Dedifferentiated amniotic fluid mesenchymal stem cell (primary cell): Measurements from ENCODE around the gene REM2.
"Not testable (repeated sequence)": the region's sequence is repeated elsewhere in the genome, so short reads cannot be mapped to it uniquely, and the experiment has no call there.

ENCODE experiments used
- DNase-seq: peaks from one replicate; pipeline ENCODE4 v3.0.0-alpha.2; 2016; ENCODE audit errors: extremely low spot score

Gene REM2

DNA sequence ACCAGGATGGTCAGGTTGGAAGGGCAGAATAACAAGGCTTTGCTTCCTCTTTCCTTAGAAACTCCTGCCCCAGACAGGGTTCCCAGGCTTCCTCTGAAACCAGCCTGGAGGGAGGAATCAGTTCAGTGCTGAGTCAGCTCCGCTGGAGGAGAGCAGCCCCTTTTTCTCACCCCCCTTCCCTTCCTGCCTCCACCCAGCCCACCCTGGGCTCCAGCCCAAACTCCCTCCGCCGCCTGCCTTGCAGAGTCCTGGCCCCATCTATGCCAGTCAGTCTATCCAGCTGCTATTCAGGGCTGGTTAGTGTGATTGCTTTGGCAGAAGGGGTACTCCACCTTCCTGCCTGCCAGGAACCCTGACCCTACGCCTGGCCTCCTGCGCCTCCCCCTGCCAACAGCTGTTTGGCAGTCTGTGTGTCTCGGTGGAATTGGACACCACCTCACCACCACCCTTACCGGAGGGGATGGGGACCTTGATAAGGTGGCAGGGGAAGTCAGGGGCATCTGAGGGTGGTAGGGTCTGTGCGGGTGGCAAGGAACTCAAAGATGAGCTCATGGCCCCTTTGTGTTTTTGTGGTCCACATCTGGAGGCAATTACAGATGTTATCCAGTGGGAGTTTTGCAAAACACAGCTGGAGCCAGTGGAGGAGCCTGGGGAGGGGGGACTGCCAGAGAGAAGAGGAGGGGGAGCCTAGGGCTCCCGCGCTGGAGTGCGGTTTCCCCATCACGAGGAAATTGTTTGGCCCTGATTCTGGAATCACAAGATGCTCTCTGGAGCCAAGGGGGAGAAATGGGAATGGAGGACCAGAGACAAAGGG is 34.5 kb upstream of the REM2 start:
- DNase-seq, result peak; percentile 96

DNA sequence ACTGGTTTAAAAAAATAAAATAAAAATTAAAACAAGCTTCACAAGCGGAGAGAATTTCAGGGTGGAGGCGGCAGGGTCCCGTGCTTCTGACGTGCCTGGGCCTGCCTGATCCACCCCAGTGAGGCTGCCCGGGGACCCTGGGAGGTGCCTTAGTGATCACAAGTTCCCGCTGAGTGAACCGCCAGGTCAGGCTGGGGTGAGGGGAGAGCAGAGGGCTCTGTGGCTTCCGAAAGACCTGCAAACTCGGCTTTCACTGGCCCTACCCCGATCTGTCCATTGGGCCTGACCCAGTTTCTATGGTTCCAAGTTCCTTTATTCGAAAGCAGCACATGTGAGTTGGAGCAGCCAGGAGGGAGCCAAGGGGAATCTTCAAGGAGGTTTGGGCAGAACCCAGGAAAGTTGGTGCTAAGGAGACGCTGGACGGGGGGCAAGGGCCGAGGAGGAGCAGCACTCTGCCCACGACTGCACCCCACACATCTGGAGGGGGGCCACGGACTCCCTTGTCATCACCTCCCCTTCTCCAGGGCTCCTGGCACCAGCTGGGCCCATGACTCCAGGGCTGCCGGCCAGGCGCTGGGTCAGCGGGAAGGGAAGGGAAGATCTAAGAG is 33.7 kb upstream of the REM2 start:
- no peak for DNase-seq

DNA sequence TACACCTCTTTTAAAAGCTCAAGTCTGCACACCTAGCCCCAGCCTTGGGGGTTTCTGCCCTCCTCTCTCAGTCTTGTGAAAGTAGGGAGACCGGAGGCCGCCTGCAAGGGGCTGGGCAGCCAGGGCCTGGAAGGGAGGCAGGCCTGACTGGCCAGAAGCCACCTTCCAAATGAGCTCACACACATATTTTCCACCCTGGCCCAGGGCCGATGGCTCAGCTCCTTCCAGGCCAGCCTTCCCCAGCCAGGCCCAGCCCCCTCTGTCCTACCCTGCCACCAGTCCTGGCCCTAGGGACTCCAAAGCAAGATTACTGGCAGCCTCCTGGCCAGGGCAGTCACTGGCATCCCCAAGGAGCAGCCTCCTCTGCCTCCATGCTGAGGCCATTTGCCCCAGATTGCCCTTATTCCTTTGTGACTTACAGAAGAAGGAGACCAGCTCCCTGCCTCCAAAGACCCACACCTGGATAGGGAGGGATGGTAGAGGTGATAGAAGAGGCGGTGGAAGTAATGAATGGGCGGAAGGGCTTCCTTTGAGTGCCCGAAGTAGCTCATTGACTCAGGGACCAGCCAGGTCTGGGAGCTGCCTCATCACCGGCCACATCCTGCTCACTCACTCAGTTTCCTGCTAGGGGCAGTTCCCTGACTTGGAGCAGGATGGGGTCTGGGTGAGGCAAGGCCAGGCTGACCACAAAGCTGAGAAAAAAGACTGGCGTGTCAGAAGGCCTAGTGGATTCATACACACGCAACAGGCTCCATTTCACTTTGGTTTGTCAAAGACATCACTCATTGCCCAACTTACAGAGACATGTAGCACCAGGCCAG is 31.9 kb upstream of the REM2 start:
- peak; percentile 89 for DNase-seq

DNA sequence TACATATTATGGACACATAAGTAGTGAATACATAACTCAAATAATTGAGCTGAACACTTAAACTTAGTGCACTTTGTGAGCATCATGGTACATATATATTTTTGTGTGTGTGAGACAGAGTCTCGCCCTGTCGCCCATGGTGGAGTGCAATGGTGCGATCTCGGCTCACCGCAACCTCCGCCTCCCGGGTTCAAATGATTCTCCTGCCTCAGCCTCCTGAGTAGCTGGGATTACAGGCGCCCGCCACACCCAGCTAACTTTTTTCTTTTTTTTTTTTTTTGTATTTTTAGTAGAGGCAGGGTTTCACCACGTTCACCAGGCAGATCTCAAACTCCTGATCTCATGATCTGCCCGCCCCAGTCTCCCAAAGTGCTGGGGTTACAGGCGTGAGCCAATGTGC is 30.8 kb upstream of the REM2 start:
- not testable (repeated sequence) for DNase-seq

DNA sequence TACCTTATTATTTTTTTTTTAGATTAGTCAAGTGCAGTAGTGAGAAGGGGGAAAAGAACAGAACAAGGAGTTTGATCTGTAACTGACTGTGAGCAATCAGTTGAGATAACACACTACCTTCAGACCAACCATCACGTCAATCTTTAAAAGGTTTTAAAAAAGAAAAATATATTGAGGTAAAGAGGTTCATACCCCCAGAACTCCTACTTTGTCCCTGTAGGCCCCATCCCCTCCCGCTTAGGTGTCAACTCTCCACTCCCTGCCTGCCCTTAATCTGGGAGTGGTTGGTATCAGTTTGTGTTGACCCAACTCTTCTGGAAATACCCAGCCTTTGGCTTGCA is 30.5 kb upstream of the REM2 start:
- DNase-seq, result no peak

DNA sequence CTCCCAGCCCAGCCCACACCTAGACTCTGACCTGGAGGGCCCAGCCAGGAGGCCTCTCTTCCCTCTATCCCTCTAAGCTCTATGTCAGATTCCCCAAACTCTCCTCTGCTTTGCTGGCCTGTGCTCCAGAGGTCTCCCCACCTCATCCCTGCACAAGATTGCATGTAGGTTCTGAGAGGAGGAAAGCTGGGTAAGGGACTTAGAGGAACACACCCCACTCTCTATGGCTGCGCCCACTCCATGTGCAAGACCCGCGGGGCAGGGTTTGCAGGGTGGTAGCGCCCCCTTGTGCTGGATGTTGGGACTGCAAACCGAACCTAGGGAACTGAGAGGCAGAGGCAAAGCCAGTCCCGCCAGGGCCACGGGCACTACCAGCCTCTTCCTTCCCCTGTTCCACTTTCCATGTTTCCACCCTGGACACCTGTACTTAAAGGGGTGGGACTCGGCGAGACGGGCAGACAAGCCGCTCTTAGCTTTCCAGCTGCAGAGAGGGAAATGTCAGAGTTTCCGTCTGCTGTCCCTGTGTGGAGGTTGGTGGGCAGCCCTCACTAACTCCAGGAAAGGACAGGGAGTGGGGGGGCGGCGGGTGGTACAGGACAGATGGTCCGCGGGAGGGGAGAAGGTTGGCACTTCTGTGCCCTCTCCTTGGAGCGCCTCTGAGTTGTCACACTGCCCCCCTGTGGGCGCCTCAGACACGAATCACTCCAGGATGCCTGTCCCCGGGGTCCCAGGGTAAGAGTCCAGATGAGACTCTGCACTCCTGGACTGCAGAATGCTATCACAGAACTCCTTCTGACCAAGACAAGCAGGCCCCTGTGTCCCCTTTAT is 29.9 kb upstream of the REM2 start:
- DNase-seq, result peak; percentile 83

DNA sequence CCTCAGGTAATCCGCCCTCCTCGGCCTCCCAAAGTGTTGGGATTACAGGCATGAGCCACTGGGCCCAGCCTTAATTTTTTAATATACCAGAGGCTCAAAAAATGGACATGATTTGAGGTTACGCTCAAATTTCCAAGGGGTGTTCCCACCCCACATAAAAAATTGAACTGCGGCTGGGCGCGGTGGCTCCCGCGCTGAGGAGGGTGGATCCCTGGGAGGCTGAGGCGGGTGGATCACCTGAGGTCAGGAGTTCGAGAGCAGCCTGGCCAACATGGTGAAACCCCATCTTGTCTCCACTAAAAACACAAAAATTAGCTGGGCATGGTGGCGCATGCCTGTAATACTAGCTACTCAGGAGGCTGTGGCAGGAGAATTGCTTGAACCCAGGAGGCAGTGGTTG is 28.7 kb upstream of the REM2 start:
- not testable (repeated sequence) for DNase-seq

DNA sequence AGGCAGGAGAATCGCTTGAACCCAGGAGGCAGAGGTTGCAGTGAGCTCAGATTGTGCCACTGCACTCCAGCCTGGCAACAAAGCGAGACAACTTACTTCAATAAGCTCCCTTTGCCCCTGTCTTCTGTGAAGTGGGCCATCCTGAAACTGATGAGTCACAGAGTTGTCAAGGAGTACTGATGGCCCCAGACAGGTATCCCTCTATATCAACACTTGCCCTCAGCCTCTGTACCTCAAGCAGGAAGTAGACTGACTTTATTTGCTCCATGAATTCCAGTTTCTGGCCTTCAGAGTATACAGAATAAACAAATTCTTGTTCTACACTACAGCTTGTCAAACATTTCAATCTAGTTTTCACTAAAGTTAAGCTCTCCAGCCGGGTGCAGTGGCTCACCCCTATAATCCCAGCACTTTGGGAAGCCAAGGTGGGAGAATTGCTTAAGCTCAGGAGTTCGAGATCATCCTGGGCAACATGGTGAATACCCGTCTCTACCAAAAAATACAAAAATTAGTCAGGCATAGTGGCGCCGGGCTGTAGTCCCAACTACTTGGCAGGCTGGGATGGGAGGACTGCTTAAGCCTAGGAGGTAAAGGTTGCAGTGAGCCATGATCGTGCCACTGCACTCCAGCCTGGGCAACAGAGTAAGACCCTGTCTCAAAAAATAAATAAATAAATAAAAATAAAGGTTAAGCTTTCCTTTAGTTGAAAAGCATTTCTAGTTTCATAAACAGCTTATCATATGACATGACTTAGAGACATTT is 27.9 kb upstream of the REM2 start:
- no peak for DNase-seq

DNA sequence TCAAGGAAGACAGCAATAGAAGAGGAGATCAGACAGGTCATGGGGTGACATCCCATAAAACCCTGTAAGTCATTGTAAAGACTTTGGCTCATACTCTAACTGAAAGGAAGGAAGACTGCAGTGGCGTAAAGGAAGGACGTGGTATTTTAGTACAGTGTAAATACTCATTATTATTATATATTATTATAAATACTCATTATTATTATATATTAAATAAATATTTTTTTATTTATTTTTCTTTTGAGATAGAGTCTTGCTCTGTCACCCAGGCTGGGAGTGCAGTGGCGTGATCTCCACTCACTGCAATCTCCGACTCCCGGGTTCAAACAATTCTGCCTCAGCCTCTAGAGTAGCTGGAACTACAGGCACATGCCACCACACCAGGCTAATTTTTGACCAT is 26.6 kb upstream of the REM2 start:
- DNase-seq, result no peak

DNA sequence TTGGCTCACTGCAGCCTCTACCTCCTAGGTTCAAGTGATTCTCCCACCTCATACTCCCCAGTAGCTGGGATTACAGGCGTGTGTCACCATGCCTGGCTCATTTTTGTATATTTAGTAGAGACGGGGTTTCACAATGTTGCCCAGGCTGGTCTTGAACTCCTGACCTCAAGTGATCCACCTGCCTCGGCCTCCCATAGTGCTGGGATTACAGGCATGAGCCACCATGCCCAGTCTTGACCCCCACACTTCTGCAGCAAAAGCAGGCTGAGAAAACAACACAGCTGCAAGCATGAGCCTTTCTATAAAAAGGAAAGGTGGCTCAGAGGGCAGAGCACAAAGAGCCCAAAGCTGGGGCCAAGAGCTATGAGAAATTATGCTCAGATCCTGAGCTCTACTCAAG is 22.6 kb upstream of the REM2 start:
- not testable (repeated sequence) for DNase-seq

DNA sequence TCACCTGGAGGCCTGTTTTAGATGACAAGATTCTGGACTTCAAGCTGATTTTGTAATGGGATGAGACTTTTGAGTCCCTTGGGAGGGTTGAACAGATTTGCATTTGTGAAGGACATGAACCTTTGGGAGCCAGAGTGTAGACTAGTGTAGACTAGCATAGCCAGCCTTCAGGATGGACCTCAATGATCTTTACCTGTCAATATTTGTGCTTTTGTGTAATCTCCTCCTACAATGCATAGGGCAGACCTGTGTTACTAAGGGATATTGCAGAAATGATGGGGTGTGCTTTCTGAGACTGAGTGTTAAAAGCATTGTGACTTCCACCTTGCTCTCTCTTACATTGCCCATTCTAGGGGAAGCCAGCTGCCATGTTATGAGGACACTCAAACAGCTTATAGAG is 21.4 kb upstream of the REM2 start:
- no peak for DNase-seq

DNA sequence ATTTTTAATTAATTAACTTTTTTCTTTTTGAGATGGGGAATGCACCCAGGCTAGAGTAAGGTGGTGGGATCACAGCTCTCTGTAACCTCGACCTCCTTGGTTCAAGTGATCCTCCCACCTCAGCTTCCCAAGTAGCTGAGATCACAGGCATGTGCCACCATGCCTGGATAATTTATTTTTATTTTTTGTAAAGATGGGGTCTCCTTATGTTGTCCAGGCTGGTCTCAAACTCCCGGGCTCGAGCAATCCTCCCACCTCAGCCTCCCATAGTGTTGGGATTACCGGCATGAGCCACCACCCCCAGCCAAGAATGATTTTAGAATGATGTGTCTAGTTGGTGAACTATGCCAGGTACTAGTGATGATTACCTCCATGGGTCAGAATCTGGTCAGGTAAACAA is 18.0 kb upstream of the REM2 start:
- no peak for DNase-seq

DNA sequence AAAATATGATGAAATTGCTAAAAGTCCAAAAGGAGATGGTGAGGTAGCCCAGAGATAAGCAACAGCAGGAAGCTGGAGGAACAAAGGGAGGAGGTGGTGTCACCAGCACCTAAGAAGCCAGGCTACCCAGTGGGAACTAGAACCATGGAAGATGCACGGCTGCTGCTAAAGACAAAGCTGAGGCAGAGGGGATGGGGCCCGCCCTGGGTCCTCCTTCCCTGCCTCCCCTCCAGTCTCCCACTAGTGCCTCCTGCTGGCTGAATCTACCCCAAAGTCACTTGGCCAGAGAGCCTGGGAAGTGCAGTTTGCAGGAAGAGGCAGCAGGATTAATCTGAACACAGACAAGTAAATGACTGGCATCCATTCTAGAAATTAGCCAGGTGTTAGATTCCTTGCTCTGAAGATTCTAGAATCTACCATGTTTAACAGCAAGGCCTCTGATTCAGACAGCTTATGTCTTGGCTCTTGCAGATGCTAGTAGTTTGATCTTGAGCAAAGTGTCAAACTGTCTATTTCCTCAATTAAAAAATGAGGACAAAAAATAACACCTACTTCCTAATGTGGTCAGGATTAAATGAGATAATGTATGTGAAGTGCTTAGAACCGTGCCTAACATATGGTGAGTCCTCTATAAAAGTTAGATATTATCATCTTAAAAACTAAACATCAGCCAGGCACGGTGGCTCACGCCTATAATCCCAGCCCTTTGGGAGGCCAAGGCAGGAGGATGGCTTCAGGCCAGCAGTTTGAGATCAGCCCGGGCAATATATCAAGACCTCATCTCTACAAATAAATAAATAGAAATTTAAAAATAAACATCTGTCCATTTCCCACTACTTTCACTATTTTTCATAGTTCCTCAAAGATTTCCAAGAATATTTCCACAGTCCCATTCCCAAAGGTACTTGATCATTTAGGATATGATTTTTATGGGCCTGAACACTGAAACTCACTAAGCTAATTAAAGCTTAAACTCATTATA is 17.3 kb upstream of the REM2 start:
- no peak for DNase-seq

DNA sequence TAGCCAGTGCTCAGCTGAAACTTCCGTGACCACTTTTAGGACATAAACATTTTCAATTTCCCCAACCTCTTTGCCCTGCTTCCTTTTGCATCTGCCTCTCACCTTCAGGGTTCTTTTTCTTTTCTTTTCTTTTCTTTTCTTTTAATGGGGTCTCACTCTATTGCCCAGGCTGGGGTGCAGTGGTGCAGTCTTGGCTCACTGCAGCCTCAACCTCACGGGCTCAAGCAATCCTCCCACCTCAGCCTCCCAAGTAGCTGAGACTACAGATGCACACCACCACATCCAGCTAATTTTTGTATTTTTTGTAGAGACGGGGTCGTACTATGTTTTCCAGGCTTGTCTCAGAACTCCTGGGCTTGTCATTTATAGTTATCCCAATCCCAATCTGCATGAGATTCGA is 16.1 kb upstream of the REM2 start:
- DNase-seq, result no peak

DNA sequence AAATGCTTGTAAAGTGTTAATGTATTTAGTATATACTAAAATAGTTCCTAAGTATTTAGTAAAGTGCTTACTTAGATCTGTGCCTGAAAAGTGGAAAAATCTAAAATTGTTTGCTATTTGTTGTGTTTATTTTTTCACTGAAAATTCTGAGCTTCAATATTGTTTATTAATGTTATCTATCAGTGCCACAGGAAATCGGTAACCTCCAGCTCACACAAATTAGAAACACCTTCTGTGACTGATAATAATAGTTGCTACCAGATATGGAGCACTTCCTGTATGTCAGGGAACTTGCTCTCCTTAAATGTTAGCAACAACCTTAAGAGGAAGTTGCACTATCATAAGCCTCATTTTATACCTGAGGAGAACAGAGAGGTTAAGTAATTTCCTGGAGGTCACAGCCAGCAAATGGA is 12.2 kb upstream of the REM2 start:
- DNase-seq, result no peak

DNA sequence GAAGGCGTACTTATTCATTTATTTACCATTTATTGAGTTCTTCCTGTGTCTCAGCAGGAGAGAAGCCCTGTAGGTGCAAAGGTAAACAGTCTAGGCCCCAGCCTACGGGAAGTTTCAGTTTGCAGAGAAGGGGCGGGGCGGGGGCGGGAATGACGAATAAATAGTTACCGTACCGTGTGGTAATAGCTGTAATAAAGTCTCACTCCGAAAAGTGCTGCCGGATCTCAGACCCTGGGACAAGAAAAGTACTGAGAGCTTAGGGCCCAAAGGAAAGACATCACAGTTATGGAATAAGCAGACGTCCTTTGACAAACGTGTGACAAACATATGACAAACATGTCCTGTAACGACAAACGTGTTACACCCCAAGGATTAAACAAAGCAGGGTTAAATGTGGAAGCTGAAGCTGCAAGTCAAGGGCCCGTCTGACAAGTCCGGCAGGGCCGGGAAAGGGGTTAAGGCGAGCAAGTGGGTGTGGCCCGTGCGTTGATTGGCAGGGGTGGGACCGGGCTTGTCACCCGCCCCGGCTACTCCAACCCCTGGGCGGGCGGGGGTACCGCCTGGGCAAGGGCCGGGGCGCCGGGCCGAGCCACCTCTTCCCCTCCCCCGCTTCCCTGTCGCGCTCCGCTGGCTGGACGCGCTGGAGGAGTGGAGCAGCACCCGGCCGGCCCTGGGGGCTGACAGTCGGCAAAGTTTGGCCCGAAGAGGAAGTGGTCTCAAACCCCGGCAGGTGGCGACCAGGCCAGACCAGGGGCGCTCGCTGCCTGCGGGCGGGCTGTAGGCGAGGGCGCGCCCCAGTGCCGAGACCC is 11.6 kb upstream of the REM2 start, which contains the start of gene LRP10:
TSS of gene LRP10 (plus strand) at position 517 of the 809 bp plus-strand sequence. CDS start 564 bp downstream, outside the sequence.
- DNase-seq, result peak; percentile 75

DNA sequence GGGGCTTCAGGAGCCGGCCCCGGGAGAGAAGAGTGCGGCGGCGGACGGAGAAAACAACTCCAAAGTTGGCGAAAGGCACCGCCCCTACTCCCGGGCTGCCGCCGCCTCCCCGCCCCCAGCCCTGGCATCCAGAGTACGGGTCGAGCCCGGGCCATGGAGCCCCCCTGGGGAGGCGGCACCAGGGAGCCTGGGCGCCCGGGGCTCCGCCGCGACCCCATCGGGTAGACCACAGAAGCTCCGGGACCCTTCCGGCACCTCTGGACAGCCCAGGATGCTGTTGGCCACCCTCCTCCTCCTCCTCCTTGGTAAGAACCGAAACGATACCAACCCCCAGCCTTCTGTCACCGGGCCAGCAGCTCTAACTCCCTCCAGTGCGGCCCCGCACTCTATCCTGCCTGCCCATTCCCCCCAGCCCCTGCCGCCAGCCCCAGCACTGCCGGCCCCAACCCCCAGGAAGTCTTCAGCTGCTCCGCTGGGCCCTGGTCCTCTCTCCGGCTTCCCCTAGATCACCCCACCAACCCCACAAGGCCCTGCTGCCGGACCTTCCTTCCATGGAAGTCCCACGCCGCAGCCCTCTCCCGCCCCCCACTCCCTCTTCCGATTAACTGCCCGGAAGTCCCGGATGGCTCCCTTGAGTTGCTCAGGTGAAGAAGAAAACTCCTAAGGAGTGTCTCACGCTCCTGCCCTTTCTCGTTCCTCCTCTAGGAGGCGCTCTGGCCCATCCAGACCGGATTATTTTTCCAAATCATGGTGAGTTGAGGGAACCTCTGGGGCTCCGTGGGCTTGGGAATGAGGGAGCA is 10.8 kb upstream of the REM2 start:
- DNase-seq, result peak; percentile 88
